NOMO-1 treated with dmso at 0.1 percent for 144 hours (cell line): ENCODE results near the gene SETD1B.
"Not testable (repeated sequence)": the region's sequence is repeated elsewhere in the genome, so short reads cannot be mapped to it uniquely, and the experiment has no call there.

Experiments
- DNase-seq: peaks from one replicate; lab custom pipeline; 2025; ENCODE audit not compliant: unreplicated experiment; lab: John Stamatoyannopoulos, UW

Gene SETD1B

DNA sequence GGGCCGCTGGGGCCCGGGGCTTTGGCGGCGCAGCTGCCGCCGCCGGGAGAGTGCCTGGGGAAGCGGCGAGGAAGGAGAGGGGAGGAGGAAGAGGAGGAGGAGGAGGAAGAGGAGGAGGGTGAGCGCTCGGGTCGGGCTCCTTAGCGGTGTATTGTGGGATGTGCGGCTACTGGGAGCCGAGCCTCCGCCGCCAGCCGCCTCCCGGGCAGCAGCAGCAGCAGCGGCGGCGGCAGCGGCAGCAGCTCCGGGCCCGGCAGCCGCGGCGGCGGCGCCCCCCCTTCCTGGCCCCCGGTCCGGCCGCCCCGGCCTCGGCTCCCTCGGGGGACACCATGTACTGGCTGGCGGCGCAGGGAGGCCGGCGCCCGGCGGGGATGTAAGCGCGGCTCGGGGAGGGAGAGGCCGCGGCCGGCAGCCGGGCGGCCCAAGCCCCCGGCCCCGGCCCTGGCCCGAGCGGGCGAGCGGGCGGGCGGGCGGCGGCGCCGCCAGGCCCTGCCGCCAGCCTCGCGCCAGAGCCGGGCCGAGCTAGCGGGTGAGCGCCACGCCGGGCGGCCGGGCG, at the start of gene SETD1B:
Gene SETD1B (plus strand): TSS at position 149 of the 556 bp plus-strand sequence. CDS start 729 bp downstream, outside the sequence.
- DNase-seq = peak; percentile 62

DNA sequence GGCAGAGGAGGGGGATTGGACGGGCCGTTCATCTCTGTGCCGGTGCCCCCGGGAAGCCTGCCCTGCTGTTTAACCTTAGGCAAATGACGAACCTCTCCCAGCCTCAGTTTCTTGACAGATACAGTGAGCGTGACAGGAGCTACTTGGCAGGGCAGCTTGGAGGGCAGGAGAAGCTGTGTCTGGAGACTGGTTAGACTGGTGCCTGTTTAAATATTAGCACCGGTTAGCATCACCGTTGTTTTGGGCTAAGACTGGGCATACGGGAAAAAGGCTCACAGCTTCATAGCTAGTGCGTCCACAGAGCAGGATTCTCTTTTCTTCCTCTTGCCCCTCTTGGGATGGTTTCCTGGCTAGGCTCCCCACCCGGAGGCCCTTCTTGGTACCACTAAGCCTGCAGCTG, 49.0 kb upstream of the SETD1B start:
- no peak for DNase-seq

DNA sequence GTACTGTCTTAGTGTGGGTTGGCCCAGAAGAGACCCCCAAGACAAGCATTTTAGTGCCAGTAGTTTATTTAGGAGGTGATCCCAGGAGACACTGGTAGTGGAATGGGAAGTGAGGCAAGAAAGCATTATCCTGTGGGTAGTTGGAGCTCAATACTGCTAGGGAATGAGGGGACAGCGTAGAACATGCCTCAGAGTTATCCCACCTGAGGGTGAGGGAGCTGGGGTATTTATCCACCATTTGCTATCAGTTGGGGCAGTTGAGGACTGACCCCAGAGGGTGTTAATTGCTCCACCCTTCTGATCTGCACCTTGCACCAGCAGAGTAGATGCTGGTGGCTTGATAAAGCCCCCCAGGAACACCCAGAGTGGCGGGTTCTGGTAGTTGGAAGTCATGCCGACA, 48.2 kb upstream of the SETD1B start:
- no peak for DNase-seq

DNA sequence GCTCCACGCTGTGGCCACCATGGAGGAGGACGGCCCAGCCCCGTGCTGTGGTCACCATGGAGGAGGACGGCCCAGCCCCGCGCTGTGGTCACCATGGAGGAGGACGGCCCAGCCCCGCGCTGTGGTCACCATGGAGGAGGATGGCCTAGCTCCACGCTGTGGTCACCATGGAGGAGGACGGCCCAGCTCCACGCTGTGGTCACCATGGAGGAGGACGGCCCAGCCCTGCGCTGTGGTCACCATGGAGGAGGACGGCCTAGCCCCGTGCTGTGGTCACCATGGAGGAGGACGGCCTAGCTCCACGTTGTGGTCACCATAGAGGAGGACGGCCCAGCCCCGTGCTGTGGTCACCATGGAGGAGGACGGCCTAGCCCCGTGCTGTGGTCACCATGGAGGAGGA, 45.3 kb upstream of the SETD1B start:
- not testable (repeated sequence) for DNase-seq

DNA sequence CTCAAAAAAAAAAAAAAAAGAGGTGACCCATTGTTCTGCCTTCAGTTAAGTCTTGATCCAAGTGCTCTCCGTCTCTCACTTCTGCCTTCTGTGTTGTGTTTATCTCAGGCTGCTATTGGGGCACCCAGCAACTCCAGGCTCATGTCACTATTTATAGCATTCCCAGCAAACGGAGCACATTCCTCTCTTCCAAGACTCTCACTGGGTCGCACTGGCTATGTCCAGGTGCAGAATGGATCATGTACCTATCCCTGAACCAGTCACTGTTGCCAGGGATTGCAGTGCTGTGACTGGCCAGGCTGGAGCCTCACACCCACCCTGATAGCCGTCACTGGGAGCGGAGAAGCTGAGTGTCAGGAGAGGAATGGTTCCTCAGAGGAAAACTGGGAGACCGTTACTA, 41.5 kb upstream of the SETD1B start:
- no peak for DNase-seq

DNA sequence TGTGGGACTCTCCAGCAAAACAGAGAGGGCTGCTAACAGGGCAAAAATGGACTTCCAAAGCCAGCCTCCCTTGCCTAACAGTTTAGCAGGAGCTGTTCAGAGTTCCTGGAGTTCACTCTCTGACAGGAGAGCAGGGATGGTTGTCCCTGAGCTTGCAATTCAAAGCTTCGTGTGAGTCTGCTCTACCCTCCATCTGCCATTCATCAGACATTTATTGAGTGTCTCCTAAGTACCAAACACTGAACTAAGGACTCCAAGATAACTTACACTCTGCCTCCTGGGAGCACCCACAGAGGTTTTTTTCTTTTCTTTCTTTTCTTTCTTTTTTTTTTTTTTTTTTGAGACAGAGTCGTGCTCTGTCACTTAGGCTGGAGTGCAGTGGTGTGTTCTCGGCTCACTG, 39.0 kb upstream of the SETD1B start:
- DNase-seq = no peak

DNA sequence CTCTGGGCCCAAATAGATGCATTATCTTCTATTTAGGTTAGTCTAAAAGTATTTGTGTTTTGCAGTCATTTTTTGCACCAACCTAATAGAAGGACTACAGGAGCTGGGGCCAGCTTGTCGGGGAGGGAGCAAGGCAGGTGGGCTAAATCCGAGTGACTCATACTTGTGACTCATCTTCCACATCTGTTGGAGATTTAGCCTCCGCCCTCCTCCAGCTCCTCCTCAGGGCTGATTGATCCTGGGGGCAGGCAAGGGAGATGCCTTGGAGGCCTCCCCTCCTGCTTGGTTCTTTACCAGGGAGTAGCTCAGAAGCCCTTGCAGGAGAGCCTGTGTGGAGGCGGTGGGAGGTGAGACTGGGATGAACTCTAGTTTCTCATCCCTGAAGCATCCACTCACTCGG, 38.2 kb upstream of the SETD1B start:
- no peak for DNase-seq

DNA sequence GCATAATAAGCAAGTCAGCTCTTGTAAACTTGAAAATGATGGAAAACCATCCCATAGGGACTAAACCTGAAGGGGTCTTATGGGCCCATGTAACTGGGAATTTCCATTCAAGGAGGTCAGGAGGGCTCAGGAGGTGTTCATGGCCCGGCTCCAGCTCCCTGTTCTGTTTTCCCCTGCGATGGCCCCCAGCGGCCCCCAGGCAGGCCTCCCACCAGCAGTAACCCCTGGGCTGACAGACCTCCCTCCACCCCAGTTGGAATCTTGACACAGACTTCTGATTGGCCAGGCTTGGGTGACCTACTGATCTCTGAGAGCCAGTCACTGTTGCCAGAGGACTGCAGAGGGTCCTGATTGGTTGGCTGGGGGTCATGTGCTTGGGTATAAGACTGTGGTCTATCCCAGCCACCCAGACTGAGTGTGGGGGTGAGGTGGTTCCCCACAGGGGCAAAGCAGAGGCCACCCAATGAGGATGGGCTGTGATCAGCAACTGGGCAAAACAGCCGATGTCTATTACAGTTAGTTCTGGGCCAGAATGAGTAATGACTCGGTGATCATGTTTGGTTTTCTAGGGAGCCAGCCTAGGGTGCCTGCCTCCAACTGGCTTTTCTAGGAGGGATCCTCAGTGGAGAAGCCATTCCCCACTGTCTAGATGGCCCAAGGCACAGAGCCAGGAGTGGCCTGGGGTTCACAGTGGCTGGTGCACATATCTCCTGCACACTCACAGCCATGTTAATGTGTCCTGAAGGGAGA, 37.3 kb upstream of the SETD1B start:
- DNase-seq = no peak

DNA sequence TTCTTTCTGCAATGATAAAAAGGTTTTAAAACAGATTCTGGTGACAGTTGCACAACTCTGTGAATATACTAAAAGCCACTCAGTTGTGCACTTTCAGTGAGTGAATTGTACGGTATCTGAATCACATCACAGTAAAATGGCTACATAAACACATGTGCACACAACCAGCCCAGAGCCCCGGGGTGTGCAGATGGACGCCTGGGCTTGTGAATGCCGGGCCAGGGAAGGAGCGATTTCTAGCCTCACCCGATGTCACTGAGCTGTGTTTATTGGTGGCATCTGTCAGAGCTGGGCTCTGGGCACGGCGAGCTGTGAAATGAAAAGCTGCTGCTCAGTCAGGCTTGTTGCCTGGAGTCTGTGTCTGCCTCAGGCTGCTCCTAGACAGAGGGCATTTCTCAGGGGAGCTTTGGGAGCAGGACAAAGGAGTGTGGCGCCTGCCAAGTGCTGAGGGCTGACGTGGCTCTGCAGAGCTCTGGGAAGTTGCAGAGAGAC, 36.2 kb upstream of the SETD1B start:
- no peak for DNase-seq

DNA sequence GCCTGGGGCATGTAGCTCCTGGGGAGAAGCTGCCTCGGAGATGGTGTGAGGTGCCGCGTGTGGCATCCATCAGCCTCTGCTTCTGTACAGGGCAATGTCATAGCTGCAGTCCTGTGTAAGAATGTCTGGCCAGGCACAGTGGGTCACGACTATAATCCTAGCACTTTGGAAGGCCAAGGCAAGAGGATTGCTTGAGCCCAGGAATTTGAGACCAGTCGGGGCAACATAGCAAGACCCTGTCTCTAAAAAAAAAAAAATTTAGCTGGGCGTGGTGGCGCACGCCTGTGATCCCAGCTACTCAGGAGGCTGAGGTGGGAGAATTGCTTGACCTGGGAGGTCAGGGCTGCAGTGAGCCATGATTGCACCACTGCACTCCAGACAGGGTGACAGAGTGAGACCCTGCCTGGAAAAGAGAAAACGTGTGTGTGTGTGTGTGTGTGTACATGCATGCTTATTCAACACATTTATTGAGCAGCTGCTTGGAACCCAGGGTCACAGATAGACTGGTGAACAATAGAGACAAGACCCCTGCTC, 34.4 kb upstream of the SETD1B start:
- no peak for DNase-seq

DNA sequence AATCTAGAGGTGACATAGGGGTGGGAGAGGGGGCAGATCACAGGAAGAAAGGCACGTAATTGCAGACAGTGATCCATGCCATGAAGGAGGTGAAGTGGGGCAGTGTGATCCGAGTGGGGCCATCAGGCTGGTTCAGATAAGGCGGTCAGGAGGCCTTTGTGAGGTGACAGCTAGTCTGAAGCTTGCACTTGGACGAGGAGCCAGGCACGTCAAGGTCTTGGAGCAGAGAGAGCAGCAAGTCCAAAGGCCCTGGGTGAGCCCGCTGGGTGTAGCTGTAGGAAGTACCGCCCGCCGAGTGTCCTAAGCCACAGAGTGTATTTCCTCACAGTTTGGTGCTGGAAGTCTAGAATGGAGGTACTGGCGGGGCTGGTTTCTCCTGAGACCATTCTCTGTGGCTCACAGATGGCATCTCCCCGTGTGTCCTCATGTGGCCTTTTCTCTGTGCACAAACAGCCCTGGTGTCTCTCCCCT, 33.9 kb upstream of the SETD1B start:
- no peak for DNase-seq

DNA sequence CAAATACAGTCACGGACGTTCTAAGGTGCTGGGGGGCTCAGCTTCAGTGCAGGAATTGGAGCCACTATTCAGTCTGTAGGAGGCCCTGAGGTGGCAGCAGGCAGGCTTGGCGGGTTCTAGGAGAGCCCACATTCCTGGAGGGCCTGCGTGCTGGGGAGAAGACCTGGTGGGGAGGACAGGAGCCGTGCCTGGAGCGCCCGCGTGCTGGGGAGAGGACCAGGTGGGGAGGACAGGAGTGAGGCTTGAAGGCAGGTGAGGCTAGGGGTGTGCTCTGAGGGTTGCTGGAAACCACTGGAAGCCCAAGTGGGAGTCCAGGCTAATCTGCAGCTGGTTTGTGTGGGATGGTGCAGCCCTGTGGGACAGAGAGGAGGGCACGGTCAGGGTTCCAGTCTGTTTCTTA, 33.4 kb upstream of the SETD1B start:
- no peak for DNase-seq

DNA sequence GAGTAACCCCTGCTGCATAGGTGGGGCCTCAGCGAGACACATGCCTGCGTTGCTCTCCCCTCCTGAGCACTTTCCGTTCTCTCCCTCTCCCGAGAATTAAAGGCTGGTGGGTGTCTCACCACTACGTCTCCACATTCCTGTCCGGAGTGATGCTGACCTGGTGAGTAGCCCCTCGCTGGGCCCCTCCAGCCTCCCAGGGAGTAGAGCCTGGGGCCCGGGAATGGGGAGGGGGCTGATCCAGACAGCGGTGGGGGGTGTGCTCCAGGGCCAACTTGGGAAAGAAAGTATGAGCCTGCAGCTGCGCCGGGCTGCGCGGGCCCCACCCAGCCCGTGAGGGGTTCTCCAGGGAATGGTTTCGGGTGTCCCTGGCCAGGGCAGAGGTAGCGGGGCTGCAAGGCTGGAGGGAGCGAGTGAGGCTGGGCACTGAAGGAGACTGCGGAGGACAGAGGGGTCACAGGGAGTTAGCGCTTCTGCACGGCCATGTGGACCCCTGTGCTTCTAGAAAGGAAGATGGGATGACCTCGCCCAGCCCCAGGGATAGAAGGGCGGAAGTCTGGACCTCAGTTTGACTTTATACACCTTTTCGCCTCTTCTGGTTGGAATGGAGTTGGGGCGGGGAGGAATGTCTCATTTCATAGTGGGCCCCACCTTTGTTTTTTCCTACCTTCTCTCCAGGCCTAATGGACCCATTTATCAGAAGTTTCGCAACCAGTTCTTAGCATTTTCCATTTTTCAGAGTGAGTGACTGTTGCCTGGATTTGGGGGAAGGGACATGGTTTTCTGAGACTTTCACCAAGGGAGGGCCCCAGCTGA, 32.8 kb upstream of the SETD1B start:
- DNase-seq = no peak

DNA sequence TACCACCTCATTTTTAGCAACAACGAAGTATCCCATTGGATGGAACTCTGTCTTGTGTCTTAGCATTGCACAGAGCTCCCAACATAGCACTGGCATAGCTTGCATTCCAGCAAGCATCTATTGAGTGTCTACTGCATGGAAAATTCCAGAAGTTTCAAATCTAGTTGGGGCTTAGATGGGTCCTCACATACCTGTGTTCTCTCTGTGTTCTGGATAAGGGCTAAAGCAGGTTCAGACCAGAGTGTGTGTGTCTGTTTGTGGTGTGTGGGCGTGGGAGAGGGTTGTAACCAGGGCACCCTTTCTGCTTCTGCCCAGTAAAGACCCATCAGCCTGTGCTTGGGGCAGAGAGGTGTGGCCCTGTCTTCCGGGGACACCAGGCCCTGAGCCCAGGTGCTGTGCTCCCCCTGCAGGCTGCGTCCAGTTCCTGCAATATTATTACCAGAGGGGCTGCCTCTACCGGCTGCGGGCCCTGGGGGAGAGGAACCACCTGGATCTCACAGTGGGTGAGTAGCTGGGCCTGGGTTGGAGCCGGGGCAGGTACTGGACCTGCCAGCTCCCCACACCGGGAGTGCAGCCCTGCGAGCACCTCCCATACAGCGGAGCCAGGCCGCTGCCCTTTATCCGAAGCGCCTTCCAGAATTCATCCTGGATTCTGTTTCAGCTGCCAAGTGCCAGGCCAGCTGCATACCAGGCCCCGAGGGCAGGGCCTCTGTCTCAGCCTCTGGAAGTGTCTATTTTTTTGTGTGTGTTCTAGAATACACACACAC, 30.6 kb upstream of the SETD1B start:
- peak; percentile 23 for DNase-seq

DNA sequence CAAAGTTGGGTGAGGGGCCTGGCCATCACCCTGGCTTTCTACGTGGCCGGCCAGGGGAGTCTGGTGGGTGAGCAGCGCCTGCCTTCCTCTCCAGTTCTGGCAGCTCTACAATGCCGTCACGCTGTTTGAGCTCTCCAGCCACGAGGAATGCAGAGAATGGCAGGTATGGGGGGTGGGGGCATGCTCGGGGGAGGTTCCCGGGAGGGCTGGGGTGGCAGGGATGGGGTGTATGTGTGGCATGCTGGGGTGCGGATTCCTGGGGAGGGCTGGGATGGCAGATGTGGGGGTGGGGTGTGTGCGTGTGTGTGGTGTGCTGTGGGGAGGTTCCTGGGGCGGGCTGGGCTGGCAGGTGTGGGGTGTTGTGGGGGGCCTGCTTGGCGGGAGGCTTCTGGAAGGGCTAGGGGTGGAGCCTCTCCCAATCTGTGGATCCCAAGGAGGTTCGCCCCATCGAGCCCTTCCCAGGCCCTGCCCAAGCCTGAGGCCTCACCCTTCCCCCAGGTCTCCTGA, 28.8 kb upstream of the SETD1B start:
- DNase-seq = no peak

DNA sequence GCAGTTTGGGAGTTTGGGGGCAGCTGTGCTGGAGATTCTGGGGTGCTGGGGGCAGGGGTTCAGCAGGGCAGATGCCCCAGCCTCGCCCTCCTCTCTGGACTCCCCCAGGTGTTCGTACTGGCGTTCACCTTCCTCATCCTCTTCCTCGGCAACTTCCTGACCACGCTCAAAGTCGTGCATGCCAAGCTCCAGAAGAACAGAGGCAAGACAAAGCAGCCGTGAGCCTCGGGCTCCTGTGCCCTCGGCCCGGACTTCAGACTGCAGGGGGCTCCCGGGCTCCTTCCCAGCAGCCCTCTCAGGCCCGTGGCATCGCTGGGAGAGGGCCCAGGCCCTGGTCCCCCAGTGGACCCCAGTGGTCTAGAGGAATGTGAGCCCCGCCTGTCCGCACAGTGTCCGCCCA, 28.3 kb upstream of the SETD1B start:
- DNase-seq = no peak

DNA sequence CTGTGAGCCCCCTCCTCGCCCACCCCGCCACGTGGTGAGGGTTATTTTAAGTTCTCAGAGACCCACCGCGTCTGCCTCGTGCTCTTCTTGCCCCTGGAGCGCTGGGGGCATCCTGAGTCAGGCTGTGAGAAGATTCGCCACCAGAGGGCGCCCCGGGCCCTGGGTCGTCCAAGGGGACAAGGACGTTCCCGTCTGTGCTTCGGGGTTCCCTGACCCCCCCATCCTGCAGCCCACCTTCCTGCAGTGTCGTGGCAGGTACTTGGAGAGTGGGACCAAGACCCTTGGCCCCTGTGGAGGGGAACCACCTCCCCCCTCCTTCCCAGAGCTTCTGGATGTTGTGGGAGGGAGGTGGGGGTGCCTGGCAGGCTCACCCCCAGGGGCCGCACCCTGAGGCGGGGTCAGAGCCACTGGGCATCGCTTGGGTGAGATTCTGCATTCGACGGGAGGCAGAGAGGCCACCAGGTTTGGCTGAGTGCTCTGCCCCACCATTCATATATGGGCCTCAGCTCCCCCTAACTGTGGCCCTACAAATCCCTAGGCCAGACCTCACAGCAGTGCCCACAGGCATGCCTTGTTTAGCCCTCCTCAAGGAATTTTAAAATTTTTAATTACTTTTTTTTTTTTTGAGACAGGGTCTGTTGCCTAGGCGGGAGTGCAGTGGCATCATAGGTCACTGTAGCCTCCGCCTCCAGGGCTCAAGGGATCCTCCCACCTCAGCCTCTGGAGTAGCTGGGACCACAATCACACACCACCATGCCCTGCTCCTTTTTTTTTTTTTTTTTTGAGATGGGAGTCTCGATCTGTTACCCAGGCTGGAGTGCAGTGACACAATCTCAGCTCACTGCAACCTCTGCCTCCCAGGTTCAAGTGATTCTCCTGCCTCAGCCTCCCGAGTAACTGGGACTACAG, 27.4 kb upstream of the SETD1B start:
- peak; percentile 18 for DNase-seq

DNA sequence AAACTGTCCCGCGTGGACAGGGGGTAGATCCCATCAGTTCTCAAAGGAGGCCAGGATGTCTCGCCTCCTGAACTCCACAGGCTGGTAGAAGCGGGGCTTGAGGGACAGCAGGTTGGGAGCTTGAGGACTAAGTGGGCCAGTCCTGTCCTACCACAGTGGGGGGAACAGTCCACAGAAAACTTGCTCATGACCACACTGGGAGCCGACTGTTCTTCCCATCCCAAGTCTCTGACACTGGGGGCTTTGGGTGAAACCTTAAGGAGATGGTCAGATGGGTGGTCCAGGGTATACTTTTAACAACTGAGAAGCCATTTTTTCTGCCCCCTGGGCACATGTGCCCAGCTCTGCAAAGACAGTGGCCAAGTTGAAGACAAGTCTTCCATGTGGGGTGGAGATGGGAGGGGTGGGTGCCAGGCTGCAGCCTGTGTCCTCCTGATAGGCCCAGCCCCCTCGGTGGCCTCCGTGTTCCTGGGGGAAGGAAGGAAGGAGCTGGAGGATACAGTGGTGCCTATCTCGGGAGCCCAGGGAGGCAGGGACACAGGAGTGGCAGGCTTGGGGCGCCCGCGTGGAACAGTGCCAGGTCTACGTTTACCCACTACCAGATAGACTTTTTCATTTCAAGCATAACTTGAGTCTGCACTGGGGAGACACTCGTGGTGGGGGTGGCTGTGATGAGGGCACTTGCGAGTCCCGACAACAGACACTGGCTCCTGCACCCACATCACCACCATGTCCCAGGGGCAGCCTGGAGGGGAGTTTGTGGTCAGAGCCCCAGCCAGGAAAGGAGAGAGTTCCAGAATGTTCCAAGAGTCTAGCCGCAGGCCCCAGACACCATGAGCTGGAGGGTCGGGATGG, 25.0 kb upstream of the SETD1B start:
- no peak for DNase-seq
